ENCODE data around the gene SIM2. TPM values are rescaled to one million over a fixed set of nuclear protein-coding genes. Genes with fewer than 3 reads are reported as not detected.

SIM2 gene
- total and polyA plus RNA-seq, 2 donors (not counting 1 experiment from before 2014, with no cell fraction given): not detected

DNA sequence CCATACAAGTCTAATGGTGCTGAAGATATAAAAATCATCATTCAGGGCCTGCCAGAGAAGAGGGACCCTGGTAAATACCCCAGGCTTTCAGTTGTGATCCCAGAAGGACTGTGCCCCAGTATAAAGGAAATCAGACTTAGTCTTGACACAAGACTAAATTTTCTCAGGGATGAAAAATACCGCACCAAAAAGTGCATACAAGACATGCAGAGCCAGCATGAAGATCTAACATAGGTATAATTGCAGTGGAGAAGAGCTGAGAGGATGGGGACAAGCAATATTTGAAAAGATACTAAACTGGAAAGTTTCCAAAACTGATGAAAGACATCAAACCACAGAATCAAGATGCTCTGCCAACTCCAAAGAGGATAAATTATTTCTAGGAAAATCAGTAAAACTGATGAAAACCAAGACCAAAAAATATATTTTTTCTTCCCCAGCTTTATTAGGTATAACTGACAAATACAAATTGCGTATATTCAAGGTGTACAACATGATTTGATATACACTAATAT lies 17.7 kb upstream of the SIM2 start:
- Mint-ChIP-seq H3K9me3 (ENCODE audit: insufficient read depth) (peaks cover 11% of the 10 kb centered on the region), H3K4me1 (no peaks in the 10 kb centered on the region), H3K4me3 (no peak overlapping the region), H3K27me3 (peaks cover 68% of the 10 kb centered on the region), H3K27ac (no peak overlapping the region)
- H2AFZ ChIP-seq (ENCODE audit: insufficient read depth, low read depth, low read length, poor library complexity, severe bottlenecking): no peak overlapping the region
- ChIA-PET POLR2A (no interaction called here), CTCF (no interaction called here)
- ATAC-seq (ENCODE audit: low read depth) (no peak), DNase-seq (no peak)
- WGBS (ENCODE audit: insufficient coverage): no CpG with 5 or more reads among the region's 2 CpGs
- H3K27me3 ChIP-seq (replicated peaks in 1 of 4; ENCODE audit: control extremely low read depth in 1 of 4, control insufficient read depth in 3 of 4, insufficient read depth in 4 of 4, low read length in 3 of 4): peaks cover 0 to 14% (median 11%) of the 10 kb centered on the region in 4 experiments
- H3K4me2 ChIP-seq (replicated peaks; ENCODE audit: low read depth, low read length, poor library complexity, severe bottlenecking): no peak overlapping the region
- H3K9me3 ChIP-seq (ENCODE audit: control extremely low read depth in 1 of 3, control insufficient read depth in 2 of 3, insufficient read depth in 1 of 3, low read length in 2 of 3): peaks cover 1 to 9% (median 8%) of the 10 kb centered on the region in 3 donors
- intact Hi-C loops (cut with micrococcal nuclease): no loop called here
- no peak overlapping the region for H3K9ac ChIP-seq (ENCODE audit: low read length)
- no peak overlapping the region for H3K27ac ChIP-seq (ENCODE audit: low read length in 2 of 2)
- no peaks in the 10 kb centered on the region for H3K4me1 ChIP-seq (ENCODE audit: control insufficient read depth in 2 of 2, insufficient read depth in 2 of 2, low read length in 2 of 2)
- H4K20me1 ChIP-seq (ENCODE audit: control insufficient read depth, insufficient read depth, low read length, poor library complexity, severe bottlenecking): no peaks in the 10 kb centered on the region
- H3K36me3 ChIP-seq (replicated peaks in 1 of 2; ENCODE audit: control extremely low read depth in 1 of 2, control insufficient read depth in 1 of 2, extremely low read depth in 1 of 2, insufficient read depth in 2 of 2, low read length in 1 of 2): no peaks in the 10 kb centered on the region
- H3K79me2 ChIP-seq (ENCODE audit: control insufficient read depth, insufficient read depth, low read length): no peaks in the 10 kb centered on the region
- TF ChIP-seq, protein P1, sequence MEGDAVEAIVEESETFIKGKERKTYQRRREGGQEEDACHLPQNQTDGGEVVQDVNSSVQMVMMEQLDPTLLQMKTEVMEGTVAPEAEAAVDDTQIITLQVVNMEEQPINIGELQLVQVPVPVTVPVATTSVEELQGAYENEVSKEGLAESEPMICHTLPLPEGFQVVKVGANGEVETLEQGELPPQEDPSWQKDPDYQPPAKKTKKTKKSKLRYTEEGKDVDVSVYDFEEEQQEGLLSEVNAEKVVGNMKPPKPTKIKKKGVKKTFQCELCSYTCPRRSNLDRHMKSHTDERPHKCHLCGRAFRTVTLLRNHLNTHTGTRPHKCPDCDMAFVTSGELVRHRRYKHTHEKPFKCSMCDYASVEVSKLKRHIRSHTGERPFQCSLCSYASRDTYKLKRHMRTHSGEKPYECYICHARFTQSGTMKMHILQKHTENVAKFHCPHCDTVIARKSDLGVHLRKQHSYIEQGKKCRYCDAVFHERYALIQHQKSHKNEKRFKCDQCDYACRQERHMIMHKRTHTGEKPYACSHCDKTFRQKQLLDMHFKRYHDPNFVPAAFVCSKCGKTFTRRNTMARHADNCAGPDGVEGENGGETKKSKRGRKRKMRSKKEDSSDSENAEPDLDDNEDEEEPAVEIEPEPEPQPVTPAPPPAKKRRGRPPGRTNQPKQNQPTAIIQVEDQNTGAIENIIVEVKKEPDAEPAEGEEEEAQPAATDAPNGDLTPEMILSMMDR (IDR thresholded peaks at IDR 0.05): no peak
- no peak for TF ChIP-seq EZH2 (IDR thresholded peaks at IDR 0.05; ENCODE audit: borderline replicate concordance, insufficient read depth, low read depth, low read length, poor library complexity, severe bottlenecking)
- no peak overlapping the region for H3K4me3 ChIP-seq (ENCODE audit: control extremely low read depth in 1 of 5, extremely low read depth in 1 of 5, insufficient read depth in 1 of 5, low read depth in 2 of 5, low read length in 4 of 5)

DNA sequence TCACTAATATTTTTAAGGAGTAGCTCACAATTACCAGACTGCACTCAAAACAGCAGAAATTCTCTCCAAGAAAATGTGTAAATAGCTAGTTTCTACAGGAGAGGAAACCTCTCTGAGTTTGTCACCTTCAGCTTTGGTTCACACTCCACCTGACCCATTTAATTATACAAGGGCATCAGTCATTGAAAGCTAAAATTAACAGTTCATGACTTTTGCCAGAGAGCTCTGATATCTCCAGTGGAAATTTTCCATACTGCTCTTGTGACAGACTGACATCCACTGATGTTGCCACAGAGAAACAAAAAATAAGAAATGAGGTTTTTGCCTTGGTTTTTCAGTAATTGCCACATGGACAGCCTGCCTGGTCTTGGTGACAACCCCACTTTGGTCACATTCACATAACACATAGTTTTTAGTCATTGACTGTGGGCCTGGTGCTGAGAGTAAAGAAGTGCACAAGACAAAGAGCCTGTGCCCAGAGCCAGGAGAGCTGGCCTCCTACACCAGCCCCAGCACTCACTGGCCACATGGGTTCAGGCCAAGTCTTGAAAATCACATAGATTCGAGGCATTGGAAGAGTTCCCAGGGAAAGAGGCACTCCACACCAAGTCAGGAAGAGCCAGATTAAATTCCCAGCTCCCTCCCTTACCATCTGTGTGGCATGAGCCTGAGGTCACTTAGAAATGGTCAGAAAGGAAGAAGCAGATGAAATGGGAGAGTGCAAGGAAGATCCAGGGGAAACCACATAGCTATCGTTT lies 13.8 kb upstream of the SIM2 start:
- no peak for ATAC-seq (ENCODE audit: low read depth)
- Histone ChIP-seq H3K36me3 (replicated peaks in 1 of 2; ENCODE audit: control extremely low read depth in 1 of 2, control insufficient read depth in 1 of 2, extremely low read depth in 1 of 2, insufficient read depth in 2 of 2, low read length in 1 of 2) (no peaks in the 10 kb centered on the region), H3K9ac (ENCODE audit: low read length) (no peak overlapping the region), H3K79me2 (ENCODE audit: control insufficient read depth, insufficient read depth, low read length) (no peaks in the 10 kb centered on the region), H3K27ac (ENCODE audit: low read length in 2 of 2) (no peak overlapping the region), H3K9me3 (ENCODE audit: control extremely low read depth in 1 of 3, control insufficient read depth in 2 of 3, insufficient read depth in 1 of 3, low read length in 2 of 3) (peaks cover 0 to 16% (median 9%) of the 10 kb centered on the region in 3 donors), H3K4me3 (ENCODE audit: control extremely low read depth in 1 of 5, extremely low read depth in 1 of 5, insufficient read depth in 1 of 5, low read depth in 2 of 5, low read length in 4 of 5) (no peak overlapping the region), H3K4me2 (replicated peaks; ENCODE audit: low read depth, low read length, poor library complexity, severe bottlenecking) (no peak overlapping the region), H3K27me3 (replicated peaks in 1 of 4; ENCODE audit: control extremely low read depth in 1 of 4, control insufficient read depth in 3 of 4, insufficient read depth in 4 of 4, low read length in 3 of 4) (peaks cover 0 to 25% (median 15%) of the 10 kb centered on the region in 4 experiments), H2AFZ (ENCODE audit: insufficient read depth, low read depth, low read length, poor library complexity, severe bottlenecking) (no peak overlapping the region), H4K20me1 (ENCODE audit: control insufficient read depth, insufficient read depth, low read length, poor library complexity, severe bottlenecking) (no peaks in the 10 kb centered on the region), H3K4me1 (ENCODE audit: control insufficient read depth in 2 of 2, insufficient read depth in 2 of 2, low read length in 2 of 2) (no peaks in the 10 kb centered on the region)
- intact Hi-C loops (cut with micrococcal nuclease): no loop called here
- Mint-ChIP-seq H3K27me3 (peaks cover 68% of the 10 kb centered on the region), H3K4me3 (no peak overlapping the region), H3K9me3 (ENCODE audit: insufficient read depth) (peaks cover 7% of the 10 kb centered on the region), H3K4me1 (no peaks in the 10 kb centered on the region), H3K27ac (no peak overlapping the region)
- WGBS (ENCODE audit: insufficient coverage): no CpG with 5 or more reads among the region's 2 CpGs
- TF ChIP-seq, protein P1 (IDR thresholded peaks at IDR 0.05): no peak
- no peak for TF ChIP-seq EZH2 (IDR thresholded peaks at IDR 0.05; ENCODE audit: borderline replicate concordance, insufficient read depth, low read depth, low read length, poor library complexity, severe bottlenecking)
- POLR2A ChIA-PET: no interaction called here
- CTCF ChIA-PET: no interaction called here
- no peak for DNase-seq

All from B cell (primary cell).